ENCODE results near the gene MT1X.

DNA sequence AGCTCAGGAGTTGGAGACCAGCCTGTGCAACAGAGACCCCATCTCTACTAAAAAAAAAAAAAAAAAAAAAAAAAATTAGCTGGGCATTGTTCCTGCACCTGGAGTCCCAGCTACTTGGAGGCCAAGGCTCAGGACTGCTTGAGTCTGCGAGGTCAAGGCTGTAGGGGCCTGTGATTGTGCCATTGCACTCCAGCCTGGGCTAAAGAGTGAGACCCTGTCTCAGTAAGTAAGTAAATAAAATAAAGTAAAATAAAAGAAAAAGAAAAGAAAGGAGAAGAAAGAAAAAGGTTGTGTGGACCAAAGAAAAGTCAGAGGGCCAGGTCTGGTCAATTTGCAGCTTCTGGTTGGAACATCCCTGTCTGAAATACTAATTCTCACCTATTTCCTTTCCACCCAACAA, 18.4 kb downstream of the MT1X start:
- no peak for TF ChIP-seq POLR2A (IDR thresholded peaks at IDR 0.05)
- no peak for TF ChIP-seq CTCF (IDR thresholded peaks at IDR 0.05)

Measured in thyroid gland (tissue), 4 donors.